IMR-90 (cell line): Measurements from ENCODE around the gene SYT10.

Experiments used
- BHLHE40 ChIP-seq: fragments of 150-350 bp; IDR thresholded peaks from 2 replicates; pipeline ENCODE4 v1.6.1; 2016; ENCODE audit warnings: mild to moderate bottlenecking, low read depth, low read length
- CEBPB ChIP-seq: IDR thresholded peaks from 2 replicates; pipeline ENCODE4 v1.6.1; 2012; ENCODE audit warnings: low read depth, low read length, improper control_type of control experiment
- CTCF ChIP-seq: conservative IDR thresholded peaks from 2 replicates; pipeline ENCODE4 v1.5.1; 2012; ENCODE audit warnings: mild to moderate bottlenecking, low read depth, low read length, improper control_type of control experiment
- FOS ChIP-seq: fragments of 150-350 bp; IDR thresholded peaks from 2 replicates; pipeline ENCODE4 v1.6.1; 2016; ENCODE audit warnings: low read depth, low read length
- MAFK ChIP-seq: IDR thresholded peaks from 2 replicates; pipeline ENCODE4 v1.6.1; 2012; ENCODE audit warnings: low read depth, low read length, improper control_type of control experiment
- MXI1 ChIP-seq: IDR thresholded peaks from 2 replicates; pipeline ENCODE4 v1.6.1; 2012; ENCODE audit warnings: low read depth, mild to moderate bottlenecking, low read length, moderate library complexity, borderline replicate concordance
- POLR2A ChIP-seq: IDR thresholded peaks from 2 replicates; pipeline ENCODE4 v1.6.1; 2012; ENCODE audit warnings: mild to moderate bottlenecking, low read depth, low read length
- RAD21 ChIP-seq: IDR thresholded peaks from 2 replicates; pipeline ENCODE4 v1.6.1; 2012; ENCODE audit warnings: low read length, improper control_type of control experiment
- RCOR1 ChIP-seq: IDR thresholded peaks from 2 replicates; pipeline ENCODE4 v1.6.1; 2012; ENCODE audit warnings: mild to moderate bottlenecking, low read length, improper control_type of control experiment; ENCODE audit not compliant: insufficient replicate concordance
- RFX5 ChIP-seq: IDR thresholded peaks from 2 replicates; pipeline ENCODE4 v1.8.0; 2012; ENCODE audit warnings: low read depth, mild to moderate bottlenecking, low read length, moderate library complexity
- SMC3 ChIP-seq: fragments of 150-350 bp; IDR thresholded peaks from 2 replicates; pipeline ENCODE4 v1.6.1; 2016; ENCODE audit warnings: low read depth, mild to moderate bottlenecking, antibody characterized with exemption, low read length, moderate library complexity
- TF ChIP-seq, protein P1 (sequence below): fragments of 150-350 bp; IDR thresholded peaks from 2 replicates; pipeline ENCODE4 v1.6.1; 2016; ENCODE audit warnings: low read depth, mild to moderate bottlenecking, low read length, moderate library complexity, borderline replicate concordance

DNA sequence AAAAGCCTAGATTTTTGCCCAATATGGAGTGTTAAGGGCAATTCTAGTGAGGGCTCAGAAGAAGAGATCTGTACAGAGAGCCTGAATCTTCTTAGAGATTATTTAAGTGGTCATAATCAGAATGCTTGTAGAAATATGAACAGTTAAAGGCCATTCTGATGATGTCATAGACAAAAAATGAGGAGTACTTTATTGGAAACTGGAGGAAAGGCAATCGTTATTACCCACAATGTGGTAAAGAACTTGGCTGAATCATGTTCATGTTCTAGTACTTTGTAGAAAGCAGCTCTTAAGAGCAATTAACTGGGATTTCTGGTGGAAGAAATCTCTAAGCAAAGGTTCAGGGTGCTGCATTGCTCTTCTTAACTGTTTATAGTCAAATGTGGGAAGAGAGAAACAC is 36.4 kb upstream of the SYT10 start:
- TF ChIP-seq RFX5 (no peak), CTCF (no peak), POLR2A (no peak), CEBPB (no peak), RAD21 (no peak), MAFK (no peak), SMC3 (no peak), MXI1 (no peak), FOS (no peak), RCOR1 (no peak), BHLHE40 (no peak)
- TF ChIP-seq, protein P1, sequence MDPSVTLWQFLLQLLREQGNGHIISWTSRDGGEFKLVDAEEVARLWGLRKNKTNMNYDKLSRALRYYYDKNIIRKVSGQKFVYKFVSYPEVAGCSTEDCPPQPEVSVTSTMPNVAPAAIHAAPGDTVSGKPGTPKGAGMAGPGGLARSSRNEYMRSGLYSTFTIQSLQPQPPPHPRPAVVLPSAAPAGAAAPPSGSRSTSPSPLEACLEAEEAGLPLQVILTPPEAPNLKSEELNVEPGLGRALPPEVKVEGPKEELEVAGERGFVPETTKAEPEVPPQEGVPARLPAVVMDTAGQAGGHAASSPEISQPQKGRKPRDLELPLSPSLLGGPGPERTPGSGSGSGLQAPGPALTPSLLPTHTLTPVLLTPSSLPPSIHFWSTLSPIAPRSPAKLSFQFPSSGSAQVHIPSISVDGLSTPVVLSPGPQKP: no peak
